Left kidney (tissue), 8 donors: Measurements from ENCODE around the gene NEGR1. TPM values are rescaled to one million over a fixed set of nuclear protein-coding genes. Genes with fewer than 3 reads are reported as not detected.
A peak's percentile ranks its signal among the peaks of the same experiment; 100 is the strongest.
"Not testable (repeated sequence)": the region's sequence is repeated elsewhere in the genome, so short reads cannot be mapped to it uniquely, and the experiment has no call there.

ENCODE experiments used
- DNase-seq: peaks from one replicate; pipeline ENCODE4 v3.0.0-alpha.2; 2013
- long read RNA-seq, 8 donors: transcript quantifications; one replicate each; lab custom pipeline, GENCODE V29; 2026
- polyA plus RNA-seq: library from polyadenylated mRNA; unstranded; fragments of 120-200 nt; gene quantifications from one replicate; pipeline ENCODE4 v1.2.1, GENCODE V29; 2013; ENCODE audit not compliant: insufficient read length

Gene NEGR1
- polyA plus RNA-seq = 4.9 TPM
- long read RNA-seq, donor 1 = 0 reads
- long read RNA-seq, donor 2 = 0 reads
- long read RNA-seq, donor 3 = 0 reads
- long read RNA-seq, donor 4 = 0 reads
- long read RNA-seq, donor 5 = 0 reads
- long read RNA-seq, donor 6 = 0 reads
- long read RNA-seq, donor 7 = 0 reads
- long read RNA-seq, donor 8 = 0 reads

DNA sequence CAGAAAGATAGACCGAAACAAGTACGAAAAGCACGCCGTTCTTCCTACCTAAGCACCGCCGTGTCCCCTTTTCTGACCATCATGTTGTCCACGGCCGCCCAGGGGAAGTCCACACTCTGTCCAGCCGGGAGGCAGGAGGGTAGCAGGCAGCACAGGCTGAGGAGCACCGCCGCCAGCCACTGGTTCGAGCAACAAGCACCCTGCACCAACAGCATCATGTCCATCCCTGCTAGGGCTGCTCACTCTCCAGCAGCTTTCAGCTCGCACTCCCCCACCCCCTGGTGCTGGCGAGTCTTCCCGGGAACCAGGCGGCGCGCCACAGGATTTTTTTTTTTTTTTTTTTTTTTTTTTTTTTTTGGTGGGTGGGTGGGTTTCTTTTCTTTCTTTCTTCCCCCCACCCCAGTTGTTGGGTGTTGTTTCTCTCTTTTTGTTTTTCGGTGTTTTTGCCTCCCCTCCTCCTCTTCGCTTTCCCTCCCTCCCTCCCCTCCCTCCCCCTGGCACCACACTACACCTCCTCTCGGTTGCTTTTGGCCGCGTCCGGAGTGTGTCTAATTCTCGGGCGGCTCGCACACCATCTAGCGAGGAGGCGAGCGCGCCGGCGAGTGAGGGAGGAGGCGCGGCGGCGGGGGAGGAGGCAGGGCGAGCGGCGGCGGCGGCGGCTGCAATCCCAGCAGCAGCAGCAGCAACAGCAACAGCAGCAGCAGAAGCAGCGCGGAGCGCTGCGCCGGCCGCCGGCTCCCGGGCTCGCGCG, at the start of gene NEGR1:
TSS of gene NEGR1 (minus strand) at position 269 of the 751 bp plus-strand sequence.
- DNase-seq = peak; percentile 86

- DNase-seq = no peak
Measured at GRCh38 chr1:72326494-72326893, 44.2 kb upstream of the NEGR1 start.

DNA sequence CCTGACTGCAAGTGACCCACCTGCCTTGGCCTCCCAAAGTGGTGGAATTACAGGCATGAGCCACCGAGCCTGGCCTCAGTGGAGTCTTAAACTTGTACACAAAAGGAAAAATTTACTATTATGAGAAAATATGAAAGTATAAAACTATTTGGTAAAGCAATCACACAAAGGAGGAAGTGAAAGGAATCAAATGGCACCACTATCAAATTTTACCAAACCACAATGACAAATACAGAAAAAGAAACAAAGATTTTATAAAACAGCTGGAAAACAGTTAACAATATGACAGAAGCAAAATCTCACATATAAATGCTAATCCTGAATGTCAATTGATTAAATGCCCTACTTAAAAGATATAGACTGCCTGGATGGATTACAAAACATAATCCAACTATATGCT, 42.1 kb upstream of the NEGR1 start:
- DNase-seq = no peak

DNA sequence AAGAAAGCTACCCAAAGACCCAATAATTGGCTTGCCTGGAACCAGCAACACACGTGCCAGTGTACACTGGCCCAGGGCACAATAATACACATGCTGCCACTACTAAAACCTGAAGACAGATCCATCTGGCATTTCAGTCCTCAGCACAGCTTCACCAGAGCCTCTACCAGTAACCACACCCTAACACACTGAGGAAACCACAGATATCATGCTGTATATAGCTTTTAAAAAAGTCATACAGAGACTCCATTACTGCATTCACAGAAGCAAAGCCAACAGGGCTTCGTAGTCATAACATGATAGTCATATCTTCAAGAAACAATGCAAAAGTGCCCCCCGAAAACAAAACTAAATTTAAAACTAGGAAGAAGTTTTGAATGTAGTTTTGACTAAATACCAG, 40.6 kb upstream of the NEGR1 start:
- DNase-seq = no peak

DNA sequence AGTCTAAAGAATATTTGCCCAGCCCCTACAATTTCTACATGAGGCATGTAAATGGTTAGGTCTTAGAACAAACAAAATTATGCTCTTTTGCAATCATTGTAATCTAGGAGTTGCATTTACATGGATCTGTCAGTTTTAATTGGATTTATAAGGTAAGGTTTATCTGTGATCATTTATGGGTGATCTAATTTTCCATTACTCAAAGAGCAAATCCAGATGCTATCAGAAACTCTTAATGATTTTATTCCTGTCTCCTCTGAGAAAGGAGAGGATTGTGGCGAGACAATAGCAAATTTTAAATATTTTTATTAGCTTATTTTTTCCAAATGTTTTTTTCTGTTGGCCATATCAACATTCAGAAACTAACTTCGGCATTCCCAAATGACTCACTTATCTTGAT, 14.2 kb upstream of the NEGR1 start:
- DNase-seq = no peak

DNA sequence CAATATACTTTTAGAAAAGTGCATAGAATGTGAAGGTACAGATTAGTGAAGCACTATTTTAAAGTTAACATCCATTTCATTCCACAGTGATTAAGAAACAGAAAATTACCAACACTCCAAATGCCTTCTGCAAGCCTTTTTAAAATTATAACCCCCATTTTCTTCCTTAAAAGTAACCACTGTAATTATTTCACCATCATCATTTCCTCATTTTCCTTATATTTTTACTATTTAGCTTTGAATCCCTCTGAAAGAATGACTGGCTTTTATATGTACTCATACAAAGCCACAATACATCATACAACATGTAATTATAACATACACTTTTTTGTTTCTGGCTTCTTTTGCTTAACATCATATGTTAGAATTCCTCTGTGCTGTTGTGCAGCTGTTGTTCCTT, 6.5 kb upstream of the NEGR1 start:
- no peak for DNase-seq

- DNase-seq = no peak
Measured at GRCh38 chr1:72286401-72286800, 4.1 kb upstream of the NEGR1 start.

- DNase-seq = peak; percentile 7
Measured at GRCh38 chr1:72285074-72285425, 2.7 kb upstream of the NEGR1 start.

- peak; percentile 55 for DNase-seq
Measured at GRCh38 chr1:72284348-72285073, 2.2 kb upstream of the NEGR1 start.

GRCh38 chr1:72284084-72284347, 1.7 kb upstream of the NEGR1 start:
- DNase-seq = no peak

DNA sequence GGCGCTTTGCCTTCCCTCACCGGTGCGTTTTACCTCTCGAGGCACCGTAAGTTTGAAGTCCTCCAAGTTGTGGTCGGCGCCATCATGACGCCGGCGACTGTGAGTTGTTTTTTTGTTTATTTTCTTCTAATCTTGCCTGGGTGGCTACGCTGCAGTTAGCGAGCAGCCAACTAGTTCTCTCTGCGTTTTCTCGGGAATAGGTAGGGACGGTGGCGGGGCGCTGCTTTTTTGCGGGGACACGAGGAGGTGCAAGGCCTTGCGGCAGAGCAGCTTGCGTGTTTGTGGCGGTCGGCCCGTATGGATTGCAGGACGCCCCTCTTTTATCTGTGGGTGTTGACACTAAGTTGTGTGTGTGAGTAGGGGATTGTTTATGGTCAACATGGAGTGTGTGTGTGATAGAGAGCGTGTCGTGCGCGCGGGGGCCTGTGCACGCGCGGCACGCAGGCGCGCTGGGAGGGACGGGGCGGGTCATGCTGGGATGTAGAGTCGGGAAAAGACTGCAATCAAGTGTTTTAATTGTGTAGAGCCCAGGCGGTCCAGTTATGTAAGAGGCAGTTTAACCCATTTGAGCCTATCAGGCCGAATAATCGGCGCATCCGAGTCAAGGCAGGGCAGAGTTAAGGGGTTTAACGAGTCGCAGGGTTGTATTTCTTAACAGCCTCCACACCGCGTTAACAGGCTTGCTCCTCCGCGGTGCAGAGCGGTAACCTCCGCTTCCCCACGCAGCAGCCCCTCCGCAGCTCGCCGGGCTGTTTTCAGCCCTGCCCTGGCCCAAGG, 1.2 kb upstream of the NEGR1 start:
- DNase-seq = peak; percentile 72

DNA sequence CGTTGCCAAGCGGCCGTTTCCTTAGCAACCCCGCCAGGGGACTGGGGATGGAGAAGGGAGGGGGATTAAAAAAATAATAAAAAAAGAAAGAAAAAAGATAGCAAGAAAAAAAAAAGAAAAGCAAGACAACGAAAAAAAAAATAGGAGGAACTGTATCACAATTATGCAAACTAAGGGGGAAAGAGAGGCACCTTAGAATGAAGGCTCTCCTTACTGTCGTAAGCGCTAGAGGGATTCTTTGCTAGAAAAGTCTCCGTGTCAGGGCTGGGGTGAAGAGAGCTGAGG, 625 bp upstream of the NEGR1 start:
- DNase-seq = no peak

DNA sequence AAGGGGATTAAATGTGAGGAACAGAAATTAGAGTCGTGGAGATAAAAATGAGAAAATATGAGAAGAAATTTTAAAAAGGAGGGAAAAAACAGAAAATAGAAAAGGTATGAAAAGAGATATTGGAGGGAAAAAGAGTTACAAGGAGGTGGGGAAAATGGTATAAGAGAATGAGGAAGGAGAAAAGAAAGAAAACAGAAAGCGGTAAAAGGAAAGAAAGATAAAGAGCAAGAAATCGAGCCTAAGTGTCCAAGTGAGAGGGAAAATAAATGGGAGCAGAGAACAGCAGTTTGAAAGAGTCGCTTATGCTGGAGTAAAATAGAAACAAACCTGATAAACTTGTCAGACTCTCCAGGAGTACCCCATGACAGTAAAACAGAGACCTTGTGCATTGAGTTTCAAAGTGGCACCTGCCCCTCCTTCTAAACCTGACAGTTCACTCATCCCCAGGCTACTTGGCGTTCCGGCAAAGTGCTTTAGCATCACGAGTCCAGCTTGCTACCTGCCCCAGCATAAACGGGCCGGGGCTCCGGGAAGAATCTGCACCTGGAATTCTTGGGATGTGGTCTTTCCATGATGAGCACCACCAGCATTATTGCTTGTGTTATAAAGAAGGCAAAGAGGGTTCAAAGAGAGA, 585 bp downstream of the NEGR1 start:
- peak; percentile 5 for DNase-seq

- no peak for DNase-seq
Measured at GRCh38 chr1:72281144-72281543, 1.2 kb downstream of the NEGR1 start.

DNA sequence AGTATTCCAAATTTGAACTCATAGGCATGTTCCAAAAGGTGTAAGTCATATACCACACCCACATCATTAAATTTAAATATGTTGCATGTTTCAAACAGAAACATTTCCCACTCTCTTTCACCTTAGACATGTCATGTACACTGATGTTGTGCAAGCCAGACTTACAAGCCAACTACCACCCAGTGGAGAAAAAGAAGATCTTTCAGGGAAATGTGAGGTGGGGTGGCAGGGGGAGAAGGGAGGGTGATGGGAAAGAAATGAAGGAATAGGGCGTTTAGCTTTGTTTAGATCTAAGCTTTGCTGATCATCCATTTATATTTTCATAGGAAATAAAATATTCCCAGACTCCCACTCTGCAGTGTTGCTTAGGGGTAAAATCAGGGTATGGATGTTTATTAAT, 1.6 kb downstream of the NEGR1 start:
- DNase-seq = no peak

- no peak for DNase-seq
Measured at GRCh38 chr1:72280131-72280530, 2.2 kb downstream of the NEGR1 start.

DNA sequence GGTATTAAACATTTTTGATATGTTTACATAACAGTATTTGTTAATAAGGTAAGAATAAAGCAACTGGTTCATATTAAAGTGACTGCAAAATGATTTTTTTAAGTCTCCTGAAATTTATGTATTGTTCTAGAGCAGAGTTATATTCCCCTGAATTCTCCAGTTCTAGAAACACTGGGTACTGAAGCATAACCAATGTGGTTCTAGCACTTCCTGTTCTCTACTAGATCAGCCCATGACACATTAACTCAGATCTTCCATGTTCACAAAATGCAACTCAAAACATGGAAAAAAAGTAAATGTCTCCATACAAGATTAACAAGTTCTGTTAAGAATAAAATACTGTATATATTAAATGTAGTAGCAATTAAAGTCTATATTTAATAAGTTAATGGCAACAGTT, 3.9 kb downstream of the NEGR1 start:
- DNase-seq = no peak

DNA sequence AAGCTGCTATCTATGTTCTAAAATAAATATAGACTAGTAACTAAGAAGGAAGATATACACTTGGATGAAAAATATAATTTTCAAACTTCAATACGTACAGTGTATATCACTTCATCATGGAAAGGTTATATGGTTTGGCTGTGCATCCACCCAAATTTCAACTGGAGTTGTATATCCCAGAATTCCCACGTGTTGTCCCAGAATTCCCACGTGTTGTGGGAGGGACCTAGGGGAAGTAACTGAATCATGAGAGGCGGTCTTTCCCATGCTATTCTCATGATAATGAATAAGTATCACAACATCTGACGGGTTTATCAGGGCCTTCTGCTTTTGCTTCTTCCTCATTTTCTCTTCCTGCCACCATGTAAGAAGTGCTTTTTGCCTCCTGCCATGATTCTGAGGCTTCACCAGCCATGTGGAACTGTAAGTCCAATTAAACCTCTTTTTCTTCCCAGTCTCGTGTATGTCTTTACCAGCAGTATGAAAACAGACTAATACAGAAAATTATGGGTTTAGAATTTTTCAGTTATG, 10.7 kb downstream of the NEGR1 start:
- DNase-seq = no peak

GRCh38 chr1:72262735-72263134, 19.6 kb downstream of the NEGR1 start:
- DNase-seq = no peak

- DNase-seq = no peak
Measured at GRCh38 chr1:72253132-72253531, 29.2 kb downstream of the NEGR1 start.

DNA sequence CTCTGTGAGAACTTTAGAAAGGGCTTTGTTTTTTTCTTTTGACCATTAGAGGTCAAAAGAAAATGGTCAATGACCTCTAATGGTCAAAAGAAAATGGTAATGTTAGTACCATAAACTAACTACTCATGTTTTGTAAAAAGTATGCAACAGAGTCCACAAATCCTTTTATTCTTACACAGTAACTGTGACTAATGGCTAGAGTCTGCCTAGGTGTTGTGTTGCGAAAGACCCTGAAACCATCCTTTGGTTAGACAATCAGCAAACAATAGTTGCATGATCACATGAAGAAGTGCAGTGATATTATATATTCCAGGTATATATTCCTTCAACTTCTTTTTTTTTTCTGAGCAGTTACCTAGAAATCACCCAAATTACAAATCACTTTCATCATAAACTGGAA, 40.9 kb downstream of the NEGR1 start:
- DNase-seq = no peak

GRCh38 chr1:72235931-72236330, 46.4 kb downstream of the NEGR1 start:
- DNase-seq = not testable (repeated sequence)

DNA sequence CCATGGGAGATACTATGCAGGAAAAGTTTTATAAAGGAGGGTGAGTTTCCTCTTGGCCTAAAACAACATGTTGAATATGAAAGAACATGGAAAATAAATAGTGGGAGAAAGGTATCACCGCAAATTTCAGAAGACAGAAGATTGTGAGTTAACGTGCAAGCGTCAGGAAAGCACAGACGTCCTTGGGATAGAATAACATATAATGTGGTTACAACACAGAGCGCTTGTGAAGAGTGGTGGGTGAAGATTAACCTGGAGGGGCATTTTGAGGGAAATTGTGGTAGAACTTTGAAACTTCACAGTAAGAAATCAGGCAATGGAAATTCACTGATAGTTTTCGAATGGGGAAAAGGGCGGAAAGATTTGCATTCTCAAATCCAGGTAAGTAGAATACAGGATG, 47.3 kb downstream of the NEGR1 start:
- no peak for DNase-seq
